MM.1S (cell line): Measurements from ENCODE around the gene APBA1.

ENCODE experiments used
- DNase-seq: peaks from one replicate; pipeline ENCODE4 v3.0.0-alpha.2; 2015
- H2AFZ ChIP-seq: fragments of 300-600 bp; sonication (generic); 2 replicates; pipeline ENCODE4 v1.6.0; 2016; ENCODE audit warnings: antibody characterized with exemption, low read length
- H3F3A ChIP-seq: fragments of 300-600 bp; sonication (generic); 2 replicates; pipeline ENCODE4 v1.6.1; 2016; ENCODE audit warnings: mild to moderate bottlenecking, antibody characterized with exemption, low read length, moderate library complexity, mixed read lengths; ENCODE audit not compliant: insufficient read depth
- H3K27ac ChIP-seq: fragments of 300-600 bp; sonication (generic); 2 replicates; pipeline ENCODE4 v1.5.1; 2016; ENCODE audit warnings: mild to moderate bottlenecking, low read length
- H3K27me3 ChIP-seq: fragments of 300-600 bp; sonication (generic); replicated peaks from 2 replicates; pipeline ENCODE4 v1.6.0; 2016; ENCODE audit warnings: low read length; ENCODE audit not compliant: insufficient read depth
- H3K36me3 ChIP-seq: fragments of 300-600 bp; sonication (generic); replicated peaks from 2 replicates; pipeline ENCODE4 v1.6.1; 2016; ENCODE audit warnings: mild to moderate bottlenecking, low read length, mixed read lengths; ENCODE audit not compliant: insufficient read depth
- H3K4me1 ChIP-seq: fragments of 300-600 bp; sonication (generic); 2 replicates; pipeline ENCODE4 v1.6.1; 2016; ENCODE audit warnings: low read length, mixed read lengths
- H3K4me2 ChIP-seq: fragments of 300-600 bp; sonication (generic); 2 replicates; pipeline ENCODE4 v1.6.0; 2016; ENCODE audit warnings: low read depth, low read length
- H3K4me3 ChIP-seq: fragments of 300-600 bp; sonication (generic); 2 replicates; pipeline ENCODE4 v1.5.1; 2016; ENCODE audit warnings: low read length, mixed read lengths
- H3K79me2 ChIP-seq: fragments of 300-600 bp; sonication (generic); 2 replicates; pipeline ENCODE4 v1.6.1; 2016; ENCODE audit warnings: mixed run types, low read length, mixed read lengths
- H3K9ac ChIP-seq: fragments of 300-600 bp; sonication (generic); 2 replicates; pipeline ENCODE4 v1.6.1; 2016; ENCODE audit warnings: low read length, mixed read lengths
- H3K9me2 ChIP-seq: fragments of 300-600 bp; sonication (generic); replicated peaks from 2 replicates; pipeline ENCODE4 v1.6.1; 2016; ENCODE audit warnings: mild to moderate bottlenecking, low read length, mixed read lengths; ENCODE audit not compliant: insufficient read depth
- H3K9me3 ChIP-seq: fragments of 300-600 bp; sonication (generic); replicated peaks from 2 replicates; pipeline ENCODE4 v1.6.1; 2016; ENCODE audit warnings: mild to moderate bottlenecking, low read length, mixed read lengths; ENCODE audit not compliant: insufficient read depth
- H4K20me1 ChIP-seq: fragments of 300-600 bp; sonication (generic); 2 replicates; pipeline ENCODE4 v1.6.1; 2016; ENCODE audit warnings: mild to moderate bottlenecking, low read length, moderate library complexity, mixed read lengths; ENCODE audit not compliant: insufficient read depth
- CTCF ChIP-seq: fragments of 300-600 bp; sonication (generic); IDR thresholded peaks from 2 replicates; pipeline ENCODE4 v1.5.1; 2016; ENCODE audit warnings: antibody characterized with exemption, low read length, mixed read lengths
- EZH2 ChIP-seq: fragments of 300-600 bp; sonication (generic); optimal IDR thresholded peaks from 2 replicates; pipeline ENCODE3; 2017; ENCODE audit warnings: low read depth, mild to moderate bottlenecking, antibody characterized with exemption, low read length, mixed read lengths
- EZH2phosphoT487 ChIP-seq: fragments of 300-600 bp; sonication (generic); IDR thresholded peaks from 2 replicates; pipeline ENCODE4 v1.6.1; 2018; ENCODE audit warnings: antibody characterized with exemption, low read length

The APBA1 gene

GRCh38 chr9:69420611-69421270 is 251.4 kb downstream of the APBA1 start:
- H3K4me3 ChIP-seq, result no peak overlapping the region
- no peaks in the 10 kb centered on the region for H3F3A ChIP-seq
- H3K4me1 ChIP-seq, result no peaks in the 10 kb centered on the region
- H3K9me2 ChIP-seq, result no peaks in the 10 kb centered on the region
- TF ChIP-seq EZH2 (no peak), EZH2phosphoT487 (no peak), CTCF (no peak)
- H3K9me3 ChIP-seq, result no peaks in the 10 kb centered on the region
- H4K20me1 ChIP-seq, result no peaks in the 10 kb centered on the region
- no peaks in the 10 kb centered on the region for H3K27me3 ChIP-seq
- H3K27ac ChIP-seq, result no peak overlapping the region
- H3K79me2 ChIP-seq, result no peaks in the 10 kb centered on the region
- no peak for DNase-seq
- H2AFZ ChIP-seq, result no peak overlapping the region
- no peaks in the 10 kb centered on the region for H3K36me3 ChIP-seq
- no peak overlapping the region for H3K4me2 ChIP-seq
- H3K9ac ChIP-seq, result no peak overlapping the region

DNA sequence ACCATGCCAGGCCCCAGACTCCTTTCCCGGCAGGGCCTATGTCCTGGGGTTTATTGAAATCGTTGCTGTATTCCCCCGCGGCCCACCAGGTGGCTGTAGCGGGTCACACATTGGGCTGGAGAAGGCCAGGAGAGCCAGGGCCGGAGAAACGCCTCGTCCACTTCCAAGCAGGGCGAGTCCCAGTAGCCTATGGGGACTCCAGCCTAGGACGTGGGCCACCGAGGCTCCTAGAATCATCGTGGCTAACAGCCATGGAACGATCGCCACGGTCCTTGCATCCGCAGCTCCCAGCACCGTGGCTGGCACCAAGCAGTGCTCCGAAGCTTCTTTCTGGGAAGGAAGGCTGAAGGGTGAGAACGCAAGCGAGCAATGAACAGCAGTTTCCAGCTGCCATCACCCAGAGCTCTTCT is 259.4 kb downstream of the APBA1 start:
- Histone ChIP-seq H3K9me2 (no peaks in the 10 kb centered on the region), H3K4me1 (no peaks in the 10 kb centered on the region), H3K9ac (no peak overlapping the region), H3K9me3 (no peaks in the 10 kb centered on the region), H3K27ac (no peak overlapping the region), H3K4me2 (no peak overlapping the region), H4K20me1 (no peaks in the 10 kb centered on the region), H3K36me3 (no peaks in the 10 kb centered on the region), H3K4me3 (no peak overlapping the region), H3F3A (no peaks in the 10 kb centered on the region), H3K27me3 (no peaks in the 10 kb centered on the region), H2AFZ (no peak overlapping the region), H3K79me2 (no peaks in the 10 kb centered on the region)
- TF ChIP-seq EZH2phosphoT487, result no peak
- no peak for TF ChIP-seq EZH2
- TF ChIP-seq CTCF, result no peak; the same call in 1 of the 2 replicates
- no peak for DNase-seq

DNA sequence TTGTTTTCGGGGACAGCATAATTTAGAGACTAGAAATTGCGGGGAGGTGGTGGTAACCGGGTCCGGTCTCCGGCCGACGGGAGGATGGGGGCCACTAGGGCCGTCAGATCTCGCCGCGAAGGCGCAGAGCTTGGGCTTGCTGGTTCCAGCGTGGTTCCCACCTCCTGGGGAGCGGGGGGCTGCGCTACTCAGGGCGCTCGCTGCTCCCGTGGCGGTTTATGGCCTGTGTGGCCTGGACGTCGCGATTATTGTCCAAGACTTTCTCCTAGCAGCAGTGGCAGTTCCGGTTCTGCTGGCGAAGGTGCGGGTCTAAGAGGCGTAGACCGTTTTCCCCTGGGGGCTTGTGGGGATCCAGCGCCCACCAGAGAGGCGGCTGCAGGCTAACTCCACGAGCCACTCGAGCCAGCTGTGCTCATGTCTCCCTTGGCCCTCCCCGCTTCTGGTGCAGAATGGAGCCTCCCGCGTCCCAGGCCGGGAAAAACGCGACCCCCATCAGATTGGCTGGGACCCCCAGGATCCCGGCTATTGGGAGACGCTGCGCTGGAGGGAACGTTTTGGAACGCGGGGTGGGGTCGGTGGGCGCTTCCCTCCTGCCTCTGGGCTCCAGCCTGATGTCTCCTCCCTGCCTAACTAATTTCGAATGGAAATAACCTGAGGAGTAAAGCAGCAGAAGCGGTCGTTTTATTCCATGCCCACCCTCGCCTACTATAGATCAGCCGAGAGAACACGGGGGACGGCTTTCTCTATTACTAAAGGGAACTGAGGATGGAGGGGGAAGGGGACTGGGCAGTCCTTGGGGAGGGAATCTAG is 260.0 kb downstream of the APBA1 start:
- H3K9me2 ChIP-seq, result no peaks in the 10 kb centered on the region
- H4K20me1 ChIP-seq, result no peaks in the 10 kb centered on the region
- no peaks in the 10 kb centered on the region for H3F3A ChIP-seq
- H3K36me3 ChIP-seq, result no peaks in the 10 kb centered on the region
- DNase-seq, result no peak
- no peak overlapping the region for H3K9ac ChIP-seq
- no peak overlapping the region for H2AFZ ChIP-seq
- H3K9me3 ChIP-seq, result no peaks in the 10 kb centered on the region
- H3K27ac ChIP-seq, result no peak overlapping the region
- H3K4me3 ChIP-seq, result no peak overlapping the region
- TF ChIP-seq EZH2phosphoT487 (no peak), EZH2 (no peak), CTCF (no peak)
- H3K27me3 ChIP-seq, result no peaks in the 10 kb centered on the region
- H3K4me1 ChIP-seq, result no peaks in the 10 kb centered on the region
- H3K4me2 ChIP-seq, result no peak overlapping the region
- no peaks in the 10 kb centered on the region for H3K79me2 ChIP-seq
